Tibial artery (tissue), 4 donors: ENCODE data around the gene SERPINE1.

Experiments used
- DNase-seq, 2 donors: peaks; one replicate each; pipeline ENCODE4 v3.0.0-alpha.2; 2019
- H3K27ac ChIP-seq, 2 donors: fragments of 200-600 bp; sonication (generic) in 1 of 2; 1 replicate in 1 of 2; 2 replicates in 1 of 2; pipeline ENCODE4 v1.5.1; 2018 to 2019; ENCODE audit warnings: mild to moderate bottlenecking in 1 of 2
- H3K27me3 ChIP-seq, 2 donors: fragments of 200-600 bp; sonication (generic) in 1 of 2; one replicate each; pipeline versions ENCODE4 v1.5.1 to v1.6.0; 2016 to 2019
- H3K36me3 ChIP-seq, 3 donors: fragments of 200-600 bp; sonication (generic) in 2 of 3; one replicate each; pipeline ENCODE4 v1.5.1; 2016 to 2019; ENCODE audit warnings: mild to moderate bottlenecking in 2 of 3
- H3K4me1 ChIP-seq, 4 donors: fragments of 200-600 bp; sonication (generic) in 2 of 4; 1 replicate in 3 of 4; 2 replicates in 1 of 4; pipeline ENCODE4 v1.5.1; 2016 to 2019
- H3K4me3 ChIP-seq, 2 donors: fragments of 200-600 bp; sonication (generic) in 1 of 2; 1 replicate in 1 of 2; 2 replicates in 1 of 2; pipeline ENCODE4 v1.5.1; 2018 to 2019; ENCODE audit warnings: mild to moderate bottlenecking in 2 of 2
- H3K9me3 ChIP-seq, 3 donors: fragments of 200-600 bp; sonication (generic) in 1 of 3; one replicate each; pipeline ENCODE4 v1.5.1; 2016 to 2019
- CTCF ChIP-seq, 2 experiments: fragments of 200-600 bp in 1 of 2; fragments of 450-650 bp in 1 of 2; IDR thresholded peaks; one replicate each; pipeline ENCODE4 v1.5.1; 2017 to 2019; ENCODE audit warnings: antibody characterized with exemption in 2 of 2, mild to moderate bottlenecking in 1 of 2, moderate library complexity in 1 of 2
- intact Hi-C: fragments of 100-400 bp; cut with DNase I; formaldehyde crosslinking; loops from one replicate; pipeline ENCODE4 v1.15.0; 2023; ENCODE audit warnings: low total_unique reads

Gene SERPINE1

GRCh38 chr7:101169110-101169837 lies 42.4 kb downstream of the SERPINE1 start:
- Histone ChIP-seq H3K4me1 (peaks cover 4 to 61% (median 46%) of the 10 kb centered on the region in 4 donors), H3K36me3 (no peaks in the 10 kb centered on the region), H3K4me3 (no peak overlapping the region), H3K27ac (no peak overlapping the region), H3K9me3 (no peaks in the 10 kb centered on the region), H3K27me3 (peaks cover 11 to 99% of the 10 kb centered on the region in 2 donors)
- intact Hi-C loops: loop anchor here (2.0 to 10.0 kb wide), 2 partner anchors 24 to 274 kb away; partner anchors contain the start of gene ACHE
- no peak for DNase-seq
- TF ChIP-seq CTCF (IDR thresholded peaks at IDR 0.05): no peak

DNA sequence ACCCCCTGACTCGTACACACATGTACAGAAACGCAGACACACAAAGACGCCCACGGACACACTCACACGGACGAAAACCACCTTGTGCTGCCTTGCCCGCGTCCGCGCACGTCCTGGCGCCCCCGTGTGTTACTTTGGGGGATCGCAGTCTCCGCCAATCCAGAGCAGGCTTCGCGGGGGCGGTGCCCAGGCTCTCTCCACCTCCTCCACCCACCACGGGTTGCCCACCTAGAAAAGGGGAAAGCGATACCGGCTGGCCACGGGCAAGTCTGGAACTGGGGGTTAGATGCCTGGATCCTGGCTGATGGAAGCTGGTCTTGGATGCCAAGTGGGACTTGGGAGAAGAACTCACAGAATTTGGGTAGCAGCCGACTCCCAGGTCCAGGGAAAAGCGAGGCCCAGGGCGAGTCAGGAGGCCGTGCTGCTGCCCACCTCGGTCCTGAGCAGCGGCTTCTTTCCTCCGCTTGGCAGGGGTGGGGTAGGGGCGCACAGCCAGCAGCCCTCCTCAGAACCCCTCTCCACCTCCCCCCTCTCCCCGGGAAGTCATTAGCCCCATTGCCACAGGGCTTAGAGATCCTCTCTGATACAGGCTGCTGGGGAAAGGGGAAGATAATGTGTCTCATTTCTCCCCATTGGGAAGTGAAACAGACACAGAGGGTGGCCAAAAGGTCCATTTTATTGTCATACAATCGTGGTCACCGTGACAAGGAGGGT lies 43.1 kb downstream of the SERPINE1 start:
- peaks cover 11 to 99% of the 10 kb centered on the region in 2 donors for H3K27me3 ChIP-seq
- intact Hi-C loops: loop anchor here (2.0 to 10.0 kb wide), 2 partner anchors 25 to 275 kb away; partner anchors contain the start of gene ACHE
- H3K9me3 ChIP-seq: no peaks in the 10 kb centered on the region
- no peaks in the 10 kb centered on the region for H3K36me3 ChIP-seq
- no peak overlapping the region for H3K4me3 ChIP-seq
- no peak overlapping the region for H3K27ac ChIP-seq
- peak; percentile 77 to 84 for TF ChIP-seq CTCF (IDR thresholded peaks at IDR 0.05)
- H3K4me1 ChIP-seq: peaks cover 4 to 58% (median 43%) of the 10 kb centered on the region in 4 donors
- DNase-seq: peak; percentile 65 to 79

GRCh38 chr7:101170617-101171441 lies 43.9 kb downstream of the SERPINE1 start:
- intact Hi-C loops: no loop called here
- DNase-seq: no peak
- Histone ChIP-seq H3K27me3 (peaks cover 11 to 99% of the 10 kb centered on the region in 2 donors), H3K36me3 (no peaks in the 10 kb centered on the region), H3K9me3 (no peaks in the 10 kb centered on the region), H3K4me1 (peaks cover 4 to 50% (median 35%) of the 10 kb centered on the region in 4 donors), H3K27ac (no peak overlapping the region), H3K4me3 (no peak overlapping the region)
- TF ChIP-seq CTCF (IDR thresholded peaks at IDR 0.05): no peak

- intact Hi-C loops: no loop called here
- Histone ChIP-seq H3K27ac (no peak overlapping the region), H3K9me3 (no peaks in the 10 kb centered on the region), H3K4me1 (peaks cover 4 to 46% (median 33%) of the 10 kb centered on the region in 4 donors), H3K27me3 (peaks cover 11 to 99% of the 10 kb centered on the region in 2 donors), H3K4me3 (no peak overlapping the region), H3K36me3 (no peaks in the 10 kb centered on the region)
- no peak for DNase-seq
- TF ChIP-seq CTCF (IDR thresholded peaks at IDR 0.05): no peak
These were observed 44.5 kb downstream of the SERPINE1 start for GRCh38 chr7:101171442-101171837.
